Natural killer cell (primary cell): ENCODE results near the gene ERMAP. TPM values are rescaled to one million over a fixed set of nuclear protein-coding genes. Genes with fewer than 3 reads are reported as not detected.

Experiments
- ATAC-seq, 3 donors: fragments of 150-1000 bp in 2 of 3; fragments of 200-7000 bp in 1 of 3; cut with Tn5 transposase; 1 replicate in 1 of 3; 2 replicates in 2 of 3; pipeline ENCODE4 v1.10.0; 2021; ENCODE audit warnings: mild to moderate bottlenecking in 2 of 3, moderate library complexity in 2 of 3
- DNase-seq, 2 donors: peaks; one replicate each; pipeline versions ENCODE4 v3.0.0 to v3.0.0-alpha.2; 2013 to 2021; ENCODE audit warnings: mixed read lengths in 1 of 2
- H3K27ac ChIP-seq: one replicate; pipeline ENCODE4 v1.5.1; 2013; ENCODE audit warnings: mild to moderate bottlenecking, low read length
- H3K27me3 ChIP-seq: one replicate; pipeline ENCODE4 v1.6.1; 2013; ENCODE audit warnings: low read length; ENCODE audit not compliant: control insufficient read depth, insufficient read depth
- H3K36me3 ChIP-seq: one replicate; pipeline ENCODE4 v1.6.1; 2013; ENCODE audit warnings: low read length; ENCODE audit not compliant: control insufficient read depth, insufficient read depth
- H3K4me1 ChIP-seq: one replicate; pipeline ENCODE4 v1.6.1; 2013; ENCODE audit warnings: low read length; ENCODE audit not compliant: control insufficient read depth, insufficient read depth
- H3K4me3 ChIP-seq: one replicate; pipeline ENCODE4 v1.5.1; 2013; ENCODE audit warnings: low read length
- H3K9me3 ChIP-seq: one replicate; pipeline ENCODE4 v1.6.1; 2013; ENCODE audit warnings: low read length; ENCODE audit not compliant: control insufficient read depth, insufficient read depth
- H3K27ac Mint-ChIP-seq, 2 donors: one replicate each; pipeline ENCODE4 v1.8.0; 2022; ENCODE audit warnings: mild to moderate bottlenecking in 2 of 2, mixed read lengths in 2 of 2, moderate library complexity in 1 of 2
- H3K27me3 Mint-ChIP-seq, 2 donors: one replicate each; pipeline ENCODE4 v1.8.0; 2022; ENCODE audit warnings: low read depth in 2 of 2, mixed read lengths in 2 of 2
- H3K36me3 Mint-ChIP-seq: one replicate; pipeline ENCODE4 v1.8.0; 2022; ENCODE audit warnings: mixed read lengths
- H3K4me1 Mint-ChIP-seq, 2 donors: one replicate each; pipeline ENCODE4 v1.8.0; 2022; ENCODE audit warnings: mixed read lengths in 2 of 2
- H3K4me3 Mint-ChIP-seq: one replicate; pipeline ENCODE4 v1.8.0; 2022; ENCODE audit warnings: mild to moderate bottlenecking, moderate library complexity, mixed read lengths
- H3K9me3 Mint-ChIP-seq, 2 donors: one replicate each; pipeline ENCODE4 v1.8.0; 2022; ENCODE audit warnings: mixed read lengths in 2 of 2
- WGBS: methylation state at CpG from one replicate; pipeline ENCODE4 v1.1.7; 2013; ENCODE audit warnings: missing lambda C conversion rate; ENCODE audit not compliant: insufficient coverage; 5-methylcytosine and 5-hydroxymethylcytosine counted together
- intact Hi-C: fragments of 100-400 bp; cut with micrococcal nuclease; formaldehyde crosslinking; loops from one replicate; pipeline ENCODE4 v1.14.2; 2022
- total RNA-seq, 4 donors: library from RNA; stranded (reverse); fragments of 120-200 nt in 1 of 4; gene quantifications; one replicate each; pipeline versions ENCODE4 v1.2.3 to v1.2.4, GENCODE V29; 2013 to 2022
- TF ChIP-seq, protein P1 (sequence below): fragments of 200-600 bp; IDR thresholded peaks from one replicate; pipeline ENCODE4 v1.8.0; 2022; ENCODE audit warnings: antibody characterized with exemption

ERMAP gene
- total RNA-seq, 3 donors from 2014 or later (not counting 1 experiment from before 2014, with no cell fraction given), result 7.0 to 7.5 (median 7.5) TPM

DNA sequence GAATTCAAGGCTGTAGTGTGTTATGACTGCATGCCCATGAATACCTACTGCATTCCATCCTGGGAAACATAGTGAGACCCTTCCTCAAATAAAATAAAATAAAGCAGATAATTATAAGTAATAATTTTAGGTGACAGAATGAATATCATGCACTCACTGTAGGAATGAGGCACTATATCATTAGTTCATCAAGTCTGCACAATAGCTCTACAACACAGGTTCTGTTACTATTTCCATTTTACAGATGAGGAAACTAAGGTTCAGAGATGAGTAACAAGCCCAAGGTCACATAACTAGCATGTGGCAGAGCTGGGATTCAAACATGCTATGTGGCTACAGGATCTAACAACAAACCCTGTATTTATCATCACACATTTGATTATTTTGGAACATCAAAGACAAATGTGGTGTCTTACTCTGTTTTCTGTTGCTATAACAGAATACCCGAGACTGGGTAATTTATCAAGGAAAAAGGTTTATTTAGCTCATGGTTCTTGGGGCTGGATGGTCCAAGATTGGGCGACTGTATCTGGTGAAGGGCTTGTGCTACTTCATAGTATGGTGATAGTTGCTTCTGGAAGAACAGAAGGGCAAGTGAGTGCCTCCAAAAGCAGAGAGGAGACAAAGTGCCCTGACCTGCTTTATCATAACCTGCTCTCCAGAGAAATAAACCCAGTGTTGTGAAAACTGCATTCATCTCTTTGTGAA lies 24.7 kb downstream of the ERMAP start:
- no peaks in the 10 kb centered on the region for H3K9me3 Mint-ChIP-seq
- H3K27me3 Mint-ChIP-seq, result no peaks in the 10 kb centered on the region
- DNase-seq (no peak), ATAC-seq (no peak)
- Histone ChIP-seq H3K36me3 (no peaks in the 10 kb centered on the region), H3K9me3 (no peaks in the 10 kb centered on the region), H3K4me3 (no peak overlapping the region), H3K27ac (no peak overlapping the region), H3K4me1 (peaks cover 7% of the 10 kb centered on the region), H3K27me3 (no peaks in the 10 kb centered on the region)
- no peak overlapping the region for H3K27ac Mint-ChIP-seq
- intact Hi-C loops, result no loop called here
- 83% methylated on average over 2 of the region's 2 CpGs for WGBS
- H3K36me3 Mint-ChIP-seq, result no peaks in the 10 kb centered on the region
- TF ChIP-seq, protein P1, sequence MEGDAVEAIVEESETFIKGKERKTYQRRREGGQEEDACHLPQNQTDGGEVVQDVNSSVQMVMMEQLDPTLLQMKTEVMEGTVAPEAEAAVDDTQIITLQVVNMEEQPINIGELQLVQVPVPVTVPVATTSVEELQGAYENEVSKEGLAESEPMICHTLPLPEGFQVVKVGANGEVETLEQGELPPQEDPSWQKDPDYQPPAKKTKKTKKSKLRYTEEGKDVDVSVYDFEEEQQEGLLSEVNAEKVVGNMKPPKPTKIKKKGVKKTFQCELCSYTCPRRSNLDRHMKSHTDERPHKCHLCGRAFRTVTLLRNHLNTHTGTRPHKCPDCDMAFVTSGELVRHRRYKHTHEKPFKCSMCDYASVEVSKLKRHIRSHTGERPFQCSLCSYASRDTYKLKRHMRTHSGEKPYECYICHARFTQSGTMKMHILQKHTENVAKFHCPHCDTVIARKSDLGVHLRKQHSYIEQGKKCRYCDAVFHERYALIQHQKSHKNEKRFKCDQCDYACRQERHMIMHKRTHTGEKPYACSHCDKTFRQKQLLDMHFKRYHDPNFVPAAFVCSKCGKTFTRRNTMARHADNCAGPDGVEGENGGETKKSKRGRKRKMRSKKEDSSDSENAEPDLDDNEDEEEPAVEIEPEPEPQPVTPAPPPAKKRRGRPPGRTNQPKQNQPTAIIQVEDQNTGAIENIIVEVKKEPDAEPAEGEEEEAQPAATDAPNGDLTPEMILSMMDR, result no peak
- no peak overlapping the region for H3K4me3 Mint-ChIP-seq
- peaks cover 0 to 6% of the 10 kb centered on the region in 2 donors for H3K4me1 Mint-ChIP-seq

DNA sequence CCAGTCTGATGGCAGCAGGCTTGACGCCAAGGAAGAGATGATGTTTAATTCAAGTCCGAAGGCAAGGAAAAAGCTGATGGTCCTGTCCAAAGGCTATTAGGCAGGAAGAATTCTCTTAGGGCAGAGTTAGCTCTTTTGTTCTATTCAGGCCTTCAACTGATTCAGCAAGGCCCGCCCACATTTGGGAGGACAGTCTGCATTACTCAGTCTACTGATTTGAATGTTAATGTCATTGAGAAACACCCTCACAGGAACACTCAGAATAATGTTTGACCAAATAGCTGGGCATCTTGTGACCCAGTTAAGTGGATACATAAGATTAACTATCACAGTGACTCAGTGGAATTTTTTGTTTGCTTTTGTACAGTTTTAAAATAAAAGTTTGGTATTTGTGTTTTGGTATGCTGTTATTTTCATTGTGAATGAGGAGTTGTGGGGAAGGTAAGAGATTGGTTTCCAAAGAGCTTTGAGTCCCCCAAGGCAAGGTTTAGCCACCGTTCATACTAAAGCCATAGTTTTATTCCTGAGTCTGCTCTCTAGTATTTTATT lies 27.7 kb downstream of the ERMAP start:
- 94% methylated on average over 3 of the region's 4 CpGs for WGBS

DNA sequence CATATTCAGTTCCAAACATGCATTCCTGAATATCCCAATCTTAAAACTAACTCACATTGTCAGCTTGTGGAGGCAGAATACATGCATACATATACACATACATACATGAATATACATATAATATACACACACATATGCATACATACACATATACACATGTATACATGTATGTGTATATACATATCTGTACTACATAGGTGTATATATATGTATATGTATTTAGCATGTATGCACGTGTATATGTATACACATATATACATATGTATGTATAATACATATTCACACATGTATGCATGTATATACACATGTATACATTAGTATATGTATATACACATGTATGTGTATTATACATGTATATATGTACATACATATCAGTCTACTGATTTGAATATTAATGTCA lies 28.3 kb downstream of the ERMAP start:
- Histone ChIP-seq H3K9me3 (no peaks in the 10 kb centered on the region), H3K36me3 (peaks cover 6% of the 10 kb centered on the region), H3K27ac (no peak overlapping the region), H3K4me1 (peaks cover 14% of the 10 kb centered on the region), H3K4me3 (no peak overlapping the region), H3K27me3 (no peaks in the 10 kb centered on the region)
- peaks cover 17 to 32% of the 10 kb centered on the region in 2 donors for H3K4me1 Mint-ChIP-seq
- ATAC-seq (no peak), DNase-seq (no peak)
- H3K27me3 Mint-ChIP-seq, result no peaks in the 10 kb centered on the region
- no peaks in the 10 kb centered on the region for H3K9me3 Mint-ChIP-seq
- intact Hi-C loops, result no loop called here
- H3K4me3 Mint-ChIP-seq, result no peak overlapping the region
- WGBS, result no CpG with 5 or more reads among the region's 1 CpG
- TF ChIP-seq, protein P1, result no peak
- H3K27ac Mint-ChIP-seq, result no peak overlapping the region
- H3K36me3 Mint-ChIP-seq, result no peaks in the 10 kb centered on the region

More for the DNA sequence above, 27.7 kb downstream of the ERMAP start:
- Histone ChIP-seq H3K27ac (no peak overlapping the region), H3K4me1 (peaks cover 14% of the 10 kb centered on the region), H3K36me3 (peaks cover 5% of the 10 kb centered on the region), H3K27me3 (no peaks in the 10 kb centered on the region), H3K9me3 (no peaks in the 10 kb centered on the region), H3K4me3 (no peak overlapping the region)
- no peak overlapping the region for H3K4me3 Mint-ChIP-seq
- TF ChIP-seq, protein P1, result no peak
- no peak overlapping the region for H3K27ac Mint-ChIP-seq
- ATAC-seq (no peak), DNase-seq (no peak)
- no peaks in the 10 kb centered on the region for H3K9me3 Mint-ChIP-seq
- H3K4me1 Mint-ChIP-seq, result peaks cover 17 to 28% of the 10 kb centered on the region in 2 donors
- no peaks in the 10 kb centered on the region for H3K36me3 Mint-ChIP-seq
- no peaks in the 10 kb centered on the region for H3K27me3 Mint-ChIP-seq
- intact Hi-C loops, result no loop called here
